K562 (cell line): ENCODE measurements around the gene MYO3B. TPM values are rescaled to one million over a fixed set of nuclear protein-coding genes. Genes with fewer than 3 reads are reported as not detected.

Experiments used
- ARID3A ChIP-seq: IDR thresholded peaks from 2 replicates; pipeline ENCODE4 v1.6.1; 2012; ENCODE audit warnings: low read depth, low read length, improper control_type of control experiment, borderline replicate concordance
- CCAR2 ChIP-seq: fragments of 200-400 bp; formaldehyde crosslinking; IDR thresholded peaks from 2 replicates; pipeline ENCODE4 v1.6.1; 2017; ENCODE audit warnings: mild to moderate bottlenecking, low read depth, low read length
- CTBP1 ChIP-seq: fragments of 450-650 bp; IDR thresholded peaks from 2 replicates; pipeline ENCODE4 v1.6.1; 2016; ENCODE audit warnings: borderline replicate concordance
- DPF2 ChIP-seq: fragments of 450-650 bp; IDR thresholded peaks from 2 replicates; pipeline ENCODE4 v1.6.1; 2016
- EHMT2 ChIP-seq: fragments of 450-650 bp; IDR thresholded peaks from 2 replicates; pipeline ENCODE4 v1.6.1; 2018; ENCODE audit warnings: antibody characterized with exemption
- HBP1 ChIP-seq: fragments of 450-650 bp; formaldehyde crosslinking; IDR thresholded peaks from 2 replicates; pipeline ENCODE4 v1.4.0; 2022; ENCODE audit warnings: missing genetic modification characterization
- KLF13 ChIP-seq: fragments of 450-650 bp; IDR thresholded peaks from 2 replicates; pipeline ENCODE4 v1.6.1; 2016; ENCODE audit warnings: missing genetic modification characterization, low read depth, mild to moderate bottlenecking, missing compliant biosample characterization, moderate library complexity, borderline replicate concordance
- POU5F1 ChIP-seq: fragments of 150-350 bp; IDR thresholded peaks from 2 replicates; pipeline ENCODE4 v1.6.1; 2014; ENCODE audit warnings: borderline replicate concordance, low read length, low read depth, mild to moderate bottlenecking; ENCODE audit not compliant: partially characterized antibody
- RBM22 ChIP-seq: fragments of 200-400 bp; formaldehyde crosslinking; IDR thresholded peaks from 2 replicates; pipeline ENCODE4 v1.6.1; 2018; ENCODE audit warnings: low read length, low read depth; ENCODE audit not compliant: poor library complexity, severe bottlenecking
- ZFPM2 ChIP-seq: fragments of 250-450 bp; sonication (Bioruptor Pico); IDR thresholded peaks from 2 replicates; pipeline ENCODE4 v1.5.1; 2022; ENCODE audit warnings: mild to moderate bottlenecking
- ZNF124 ChIP-seq: sonication (generic); formaldehyde crosslinking; IDR thresholded peaks from 2 replicates; pipeline ENCODE4 v1.8.1; 2022; ENCODE audit warnings: missing genetic modification reagents
- ZNF311 ChIP-seq: fragments of 250-450 bp; sonication (Bioruptor Pico); IDR thresholded peaks from 2 replicates; pipeline ENCODE4 v1.4.0; 2020; ENCODE audit warnings: mild to moderate bottlenecking, moderate library complexity
- ZNF507 ChIP-seq: conservative IDR thresholded peaks from 2 replicates; pipeline ENCODE4 v1.6.1; 2017; ENCODE audit warnings: missing genetic modification characterization, missing compliant biosample characterization
- polyA plus RNA-seq, 8 experiments: library from polyadenylated mRNA; depleted of rRNA in 4 of 8; stranded (reverse) in 5 of 8; unstranded in 3 of 8; fragments of >200 nt; fragmentation: Nextera tagmentation in 2 of 8; fragmentation: Illumina TruSeq in 1 of 8; extraction: Ambion mirVana in 2 of 8; extraction: Trizol in 1 of 8; gene quantifications; 2 replicates each; pipeline versions ENCODE4 v1.2.1 to v1.2.3, GENCODE V29; 2011 to 2014; ENCODE audit warnings: inconsistent platforms in 1 of 8, missing spikeins in 1 of 8
- total RNA-seq, 7 experiments: library from RNA; depleted of rRNA in 6 of 7; stranded (reverse); fragments of >200 nt in 6 of 7; fragmentation: Illumina TruSeq in 2 of 7; extraction: Trizol in 2 of 7; gene quantifications; 2 replicates each; pipeline versions ENCODE4 v1.2.1 to v1.2.3, GENCODE V29; 2011 to 2021; ENCODE audit warnings: low replicate concordance in 1 of 7
- TF ChIP-seq, protein P1 (sequence below): fragments of 250-450 bp; sonication (Bioruptor Pico); IDR thresholded peaks from 2 replicates; pipeline ENCODE4 v1.9.0; 2021; ENCODE audit warnings: mild to moderate bottlenecking
- TF ChIP-seq, protein P2 (sequence below): fragments of 450-650 bp; formaldehyde crosslinking; IDR thresholded peaks from 2 replicates; pipeline ENCODE4 v1.4.0; 2020; ENCODE audit warnings: mild to moderate bottlenecking, moderate library complexity
- TF ChIP-seq, protein P3 (sequence below): fragments of 450-650 bp; IDR thresholded peaks from 2 replicates; pipeline ENCODE4 v1.6.1; 2016; ENCODE audit warnings: low read depth

MYO3B gene
- total and polyA plus RNA-seq, 9 of the 15 experiments (the other 6 are each of a cell fraction or from before 2014, with no cell fraction given), result 2.7 to 6.5 (median 3.6) TPM

GRCh38 chr2:170345607-170346006 lies 167.7 kb downstream of the MYO3B start (continued):
- TF ChIP-seq ZNF311 (CRISPR knock-in tag), result no peak
- no peak for TF ChIP-seq ZNF124 (CRISPR knock-in tag)
- TF ChIP-seq, protein P1, sequence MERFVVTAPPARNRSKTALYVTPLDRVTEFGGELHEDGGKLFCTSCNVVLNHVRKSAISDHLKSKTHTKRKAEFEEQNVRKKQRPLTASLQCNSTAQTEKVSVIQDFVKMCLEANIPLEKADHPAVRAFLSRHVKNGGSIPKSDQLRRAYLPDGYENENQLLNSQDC (CRISPR knock-in tag), result no peak
- no peak for TF ChIP-seq ZFPM2 (CRISPR knock-in tag)
- TF ChIP-seq EHMT2, result peak; percentile 77; the same call in 1 of the 2 replicates
- TF ChIP-seq, protein P2, sequence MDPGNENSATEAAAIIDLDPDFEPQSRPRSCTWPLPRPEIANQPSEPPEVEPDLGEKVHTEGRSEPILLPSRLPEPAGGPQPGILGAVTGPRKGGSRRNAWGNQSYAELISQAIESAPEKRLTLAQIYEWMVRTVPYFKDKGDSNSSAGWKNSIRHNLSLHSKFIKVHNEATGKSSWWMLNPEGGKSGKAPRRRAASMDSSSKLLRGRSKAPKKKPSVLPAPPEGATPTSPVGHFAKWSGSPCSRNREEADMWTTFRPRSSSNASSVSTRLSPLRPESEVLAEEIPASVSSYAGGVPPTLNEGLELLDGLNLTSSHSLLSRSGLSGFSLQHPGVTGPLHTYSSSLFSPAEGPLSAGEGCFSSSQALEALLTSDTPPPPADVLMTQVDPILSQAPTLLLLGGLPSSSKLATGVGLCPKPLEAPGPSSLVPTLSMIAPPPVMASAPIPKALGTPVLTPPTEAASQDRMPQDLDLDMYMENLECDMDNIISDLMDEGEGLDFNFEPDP (CRISPR knock-in tag), result no peak
- TF ChIP-seq ARID3A, result 0 out of 2 replicates have a peak, but pooled peaks have one; percentile 61
- TF ChIP-seq ZNF507, result no peak
- TF ChIP-seq HBP1, result no peak
- peak; percentile 50; the same call in 1 of the 2 replicates for TF ChIP-seq CTBP1
- TF ChIP-seq KLF13 (tag), result no peak
- TF ChIP-seq, protein P3, sequence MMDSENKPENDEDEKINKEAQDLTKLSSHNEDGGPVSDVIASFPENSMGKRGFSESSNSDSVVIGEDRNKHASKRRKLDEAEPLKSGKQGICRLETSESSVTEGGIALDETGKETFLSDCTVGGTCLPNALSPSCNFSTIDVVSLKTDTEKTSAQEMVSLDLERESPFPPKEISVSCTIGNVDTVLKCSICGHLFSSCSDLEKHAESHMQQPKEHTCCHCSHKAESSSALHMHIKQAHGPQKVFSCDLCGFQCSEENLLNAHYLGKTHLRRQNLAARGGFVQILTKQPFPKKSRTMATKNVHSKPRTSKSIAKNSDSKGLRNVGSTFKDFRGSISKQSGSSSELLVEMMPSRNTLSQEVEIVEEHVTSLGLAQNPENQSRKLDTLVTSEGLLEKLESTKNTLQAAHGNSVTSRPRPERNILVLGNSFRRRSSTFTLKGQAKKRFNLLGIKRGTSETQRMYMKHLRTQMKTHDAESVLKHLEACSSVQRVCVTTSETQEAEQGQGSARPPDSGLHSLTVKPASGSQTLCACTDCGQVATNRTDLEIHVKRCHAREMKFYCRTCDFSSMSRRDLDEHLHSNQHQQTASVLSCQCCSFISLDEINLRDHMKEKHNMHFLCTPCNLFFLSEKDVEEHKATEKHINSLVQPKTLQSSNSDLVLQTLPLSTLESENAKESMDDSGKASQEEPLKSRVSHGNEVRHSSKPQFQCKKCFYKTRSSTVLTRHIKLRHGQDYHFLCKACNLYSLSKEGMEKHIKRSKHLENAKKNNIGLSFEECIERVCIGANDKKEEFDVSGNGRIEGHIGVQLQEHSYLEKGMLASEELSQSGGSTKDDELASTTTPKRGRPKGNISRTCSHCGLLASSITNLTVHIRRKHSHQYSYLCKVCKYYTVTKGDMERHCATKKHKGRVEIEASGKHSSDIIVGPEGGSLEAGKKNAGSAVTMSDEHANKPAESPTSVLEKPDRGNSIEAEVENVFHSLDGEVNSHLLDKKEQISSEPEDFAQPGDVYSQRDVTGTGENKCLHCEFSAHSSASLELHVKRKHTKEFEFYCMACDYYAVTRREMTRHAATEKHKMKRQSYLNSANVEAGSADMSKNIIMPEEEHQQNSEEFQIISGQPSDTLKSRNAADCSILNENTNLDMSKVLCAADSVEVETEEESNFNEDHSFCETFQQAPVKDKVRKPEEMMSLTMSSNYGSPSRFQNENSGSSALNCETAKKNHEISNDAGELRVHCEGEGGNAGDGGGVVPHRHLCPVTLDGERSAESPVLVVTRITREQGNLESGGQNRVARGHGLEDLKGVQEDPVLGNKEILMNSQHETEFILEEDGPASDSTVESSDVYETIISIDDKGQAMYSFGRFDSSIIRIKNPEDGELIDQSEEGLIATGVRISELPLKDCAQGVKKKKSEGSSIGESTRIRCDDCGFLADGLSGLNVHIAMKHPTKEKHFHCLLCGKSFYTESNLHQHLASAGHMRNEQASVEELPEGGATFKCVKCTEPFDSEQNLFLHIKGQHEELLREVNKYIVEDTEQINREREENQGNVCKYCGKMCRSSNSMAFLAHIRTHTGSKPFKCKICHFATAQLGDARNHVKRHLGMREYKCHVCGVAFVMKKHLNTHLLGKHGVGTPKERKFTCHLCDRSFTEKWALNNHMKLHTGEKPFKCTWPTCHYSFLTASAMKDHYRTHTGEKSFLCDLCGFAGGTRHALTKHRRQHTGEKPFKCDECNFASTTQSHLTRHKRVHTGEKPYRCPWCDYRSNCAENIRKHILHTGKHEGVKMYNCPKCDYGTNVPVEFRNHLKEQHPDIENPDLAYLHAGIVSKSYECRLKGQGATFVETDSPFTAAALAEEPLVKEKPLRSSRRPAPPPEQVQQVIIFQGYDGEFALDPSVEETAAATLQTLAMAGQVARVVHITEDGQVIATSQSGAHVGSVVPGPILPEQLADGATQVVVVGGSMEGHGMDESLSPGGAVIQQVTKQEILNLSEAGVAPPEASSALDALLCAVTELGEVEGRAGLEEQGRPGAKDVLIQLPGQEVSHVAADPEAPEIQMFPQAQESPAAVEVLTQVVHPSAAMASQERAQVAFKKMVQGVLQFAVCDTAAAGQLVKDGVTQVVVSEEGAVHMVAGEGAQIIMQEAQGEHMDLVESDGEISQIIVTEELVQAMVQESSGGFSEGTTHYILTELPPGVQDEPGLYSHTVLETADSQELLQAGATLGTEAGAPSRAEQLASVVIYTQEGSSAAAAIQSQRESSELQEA, result no peak
- peak; percentile 82 for TF ChIP-seq DPF2
- TF ChIP-seq POU5F1, result no peak
- no peak for TF ChIP-seq CCAR2
- no peak for TF ChIP-seq RBM22
